ENCODE data around the gene ANKRD33.
A peak's percentile ranks its signal among the peaks of the same experiment; 100 is the strongest.

Gene ANKRD33

DNA sequence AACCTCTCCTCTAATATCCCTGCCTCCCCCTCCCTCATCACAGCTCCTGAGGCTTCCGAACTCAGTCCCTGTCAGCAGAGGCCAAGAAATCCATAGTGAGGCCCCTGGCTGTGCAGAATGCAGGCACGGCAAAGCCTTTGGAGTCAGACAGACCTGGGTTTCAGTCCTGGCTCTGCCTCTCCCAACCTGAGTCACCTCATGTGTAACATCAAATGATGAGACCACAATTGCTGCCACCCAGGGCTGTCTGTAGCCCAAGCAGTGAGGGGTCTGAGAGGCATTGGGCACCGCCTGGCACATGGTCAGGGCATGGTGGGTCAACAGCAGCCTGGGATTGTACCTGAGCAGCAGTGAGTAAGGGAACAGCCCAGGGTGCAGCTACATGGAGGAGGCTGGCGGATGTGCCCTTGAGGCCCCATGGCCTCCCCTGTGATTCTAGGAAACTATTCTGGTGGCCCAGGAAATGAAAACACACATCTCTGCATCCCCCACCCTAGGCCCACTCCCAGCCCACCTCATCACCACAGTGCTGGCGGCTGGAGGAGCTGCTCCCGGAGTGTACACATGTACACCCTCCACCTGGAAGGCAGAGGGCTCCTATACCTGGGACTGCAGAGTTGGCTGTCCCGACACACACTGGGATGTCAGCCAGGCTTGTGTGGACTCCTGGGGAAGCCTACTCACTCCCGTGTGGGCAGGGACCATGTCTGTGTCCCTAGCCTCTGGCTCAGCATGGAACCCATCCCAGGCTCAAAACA, 7.7 kb downstream of the ANKRD33 start:
- TF ChIP-seq, protein P1, sequence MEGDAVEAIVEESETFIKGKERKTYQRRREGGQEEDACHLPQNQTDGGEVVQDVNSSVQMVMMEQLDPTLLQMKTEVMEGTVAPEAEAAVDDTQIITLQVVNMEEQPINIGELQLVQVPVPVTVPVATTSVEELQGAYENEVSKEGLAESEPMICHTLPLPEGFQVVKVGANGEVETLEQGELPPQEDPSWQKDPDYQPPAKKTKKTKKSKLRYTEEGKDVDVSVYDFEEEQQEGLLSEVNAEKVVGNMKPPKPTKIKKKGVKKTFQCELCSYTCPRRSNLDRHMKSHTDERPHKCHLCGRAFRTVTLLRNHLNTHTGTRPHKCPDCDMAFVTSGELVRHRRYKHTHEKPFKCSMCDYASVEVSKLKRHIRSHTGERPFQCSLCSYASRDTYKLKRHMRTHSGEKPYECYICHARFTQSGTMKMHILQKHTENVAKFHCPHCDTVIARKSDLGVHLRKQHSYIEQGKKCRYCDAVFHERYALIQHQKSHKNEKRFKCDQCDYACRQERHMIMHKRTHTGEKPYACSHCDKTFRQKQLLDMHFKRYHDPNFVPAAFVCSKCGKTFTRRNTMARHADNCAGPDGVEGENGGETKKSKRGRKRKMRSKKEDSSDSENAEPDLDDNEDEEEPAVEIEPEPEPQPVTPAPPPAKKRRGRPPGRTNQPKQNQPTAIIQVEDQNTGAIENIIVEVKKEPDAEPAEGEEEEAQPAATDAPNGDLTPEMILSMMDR (IDR thresholded peaks at IDR 0.05; ENCODE audit: low read depth, low read length, missing control alignments): no peak
- no peak overlapping the region for H3K4me3 ChIP-seq (replicated peaks; ENCODE audit: low read depth, low read length)
- no peak for DNase-seq (ENCODE audit: extremely low read depth, low read depth)

DNA sequence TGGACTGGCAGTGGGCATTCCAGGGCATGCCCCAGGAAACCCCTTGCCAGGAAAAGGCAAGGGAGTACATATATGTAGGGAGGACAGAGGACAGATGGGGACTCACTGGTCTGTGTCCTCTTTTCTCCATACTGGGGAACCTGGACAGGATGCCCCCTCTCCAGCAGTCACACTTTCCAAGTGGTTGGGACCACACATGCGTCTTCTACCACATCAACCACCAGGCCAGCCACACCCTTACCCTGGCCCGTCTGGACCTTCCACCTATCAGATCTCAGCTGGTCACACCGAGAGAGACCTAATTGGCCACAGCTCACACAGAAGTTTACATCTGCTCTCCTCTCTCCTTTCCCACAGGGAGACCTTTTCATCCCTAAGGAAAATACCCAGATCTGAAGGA, 8.3 kb downstream of the ANKRD33 start:
- H3K4me3 ChIP-seq (replicated peaks; ENCODE audit: low read depth, low read length): no peak overlapping the region
- no peak for DNase-seq (ENCODE audit: extremely low read depth, low read depth)
- TF ChIP-seq, protein P1 (IDR thresholded peaks at IDR 0.05; ENCODE audit: low read depth, low read length, missing control alignments): no peak

DNA sequence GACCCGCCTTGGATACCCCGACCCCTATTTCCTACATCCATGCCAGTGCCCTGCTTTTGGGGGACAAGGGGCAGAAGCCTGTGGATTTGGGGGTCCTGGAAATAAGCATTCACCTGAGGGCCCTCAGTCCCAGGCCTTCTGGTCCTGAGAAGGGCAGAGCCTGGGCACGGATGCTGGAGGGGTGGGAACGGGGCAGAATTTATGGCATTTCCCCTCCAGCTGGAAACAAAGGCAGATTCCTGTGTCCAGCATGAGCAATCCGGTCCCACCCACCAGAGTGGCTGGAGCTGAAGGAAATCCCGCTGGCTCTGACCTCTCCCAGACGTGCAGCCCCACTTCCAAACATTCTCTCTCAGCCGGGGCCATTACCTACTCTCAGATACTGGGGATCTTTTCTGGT, 9.3 kb downstream of the ANKRD33 start:
- TF ChIP-seq, protein P1 (IDR thresholded peaks at IDR 0.05; ENCODE audit: low read depth, low read length, missing control alignments): no peak
- no peak for DNase-seq (ENCODE audit: extremely low read depth, low read depth)
- no peak overlapping the region for H3K4me3 ChIP-seq (replicated peaks; ENCODE audit: low read depth, low read length)

DNA sequence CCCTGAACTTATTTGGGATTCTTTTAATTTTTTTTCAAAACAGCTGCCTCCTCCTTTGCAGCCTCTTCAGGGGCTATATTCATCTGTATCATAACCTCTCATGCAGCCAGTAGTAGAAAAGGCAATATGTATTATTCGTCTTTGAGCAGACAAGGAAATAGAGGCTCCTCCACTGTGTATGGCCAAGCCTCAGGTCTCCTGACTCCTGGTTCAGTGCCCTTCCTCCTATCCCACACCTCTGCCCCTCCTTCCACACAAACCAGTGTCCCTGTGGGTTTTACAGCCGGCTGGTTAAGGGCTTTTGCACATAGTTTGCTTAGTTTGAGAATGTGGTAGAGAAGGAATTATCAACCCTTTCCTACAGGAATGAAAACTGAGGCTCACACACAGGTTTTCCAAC, 10.6 kb downstream of the ANKRD33 start:
- H3K4me3 ChIP-seq (replicated peaks; ENCODE audit: low read depth, low read length): no peak overlapping the region
- no peak for DNase-seq (ENCODE audit: extremely low read depth, low read depth)
- TF ChIP-seq, protein P1 (IDR thresholded peaks at IDR 0.05; ENCODE audit: low read depth, low read length, missing control alignments): no peak

DNA sequence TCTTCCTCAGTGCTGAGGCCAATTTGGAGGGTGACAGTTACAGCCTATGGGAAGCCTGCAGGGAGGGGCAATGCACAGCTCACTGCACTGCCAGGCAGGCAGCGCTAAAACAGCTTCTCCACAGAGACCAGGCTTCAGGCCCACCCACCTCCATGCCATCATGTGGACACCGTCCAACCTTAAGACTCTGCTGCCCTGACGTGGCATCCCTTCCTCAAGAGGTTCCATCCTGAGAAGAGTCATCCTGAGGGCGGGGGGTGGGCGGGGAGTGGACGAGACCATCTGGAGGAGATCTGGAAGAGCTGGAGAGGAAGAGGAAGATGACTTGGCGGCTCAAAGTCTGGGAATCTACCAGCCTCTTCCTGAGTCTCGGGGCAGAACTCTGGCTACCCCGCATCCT, 11.0 kb downstream of the ANKRD33 start:
- TF ChIP-seq, protein P1 (IDR thresholded peaks at IDR 0.05; ENCODE audit: low read depth, low read length, missing control alignments): no peak
- DNase-seq (ENCODE audit: extremely low read depth, low read depth): peak; percentile 71
- H3K4me3 ChIP-seq (replicated peaks; ENCODE audit: low read depth, low read length): no peak overlapping the region

DNA sequence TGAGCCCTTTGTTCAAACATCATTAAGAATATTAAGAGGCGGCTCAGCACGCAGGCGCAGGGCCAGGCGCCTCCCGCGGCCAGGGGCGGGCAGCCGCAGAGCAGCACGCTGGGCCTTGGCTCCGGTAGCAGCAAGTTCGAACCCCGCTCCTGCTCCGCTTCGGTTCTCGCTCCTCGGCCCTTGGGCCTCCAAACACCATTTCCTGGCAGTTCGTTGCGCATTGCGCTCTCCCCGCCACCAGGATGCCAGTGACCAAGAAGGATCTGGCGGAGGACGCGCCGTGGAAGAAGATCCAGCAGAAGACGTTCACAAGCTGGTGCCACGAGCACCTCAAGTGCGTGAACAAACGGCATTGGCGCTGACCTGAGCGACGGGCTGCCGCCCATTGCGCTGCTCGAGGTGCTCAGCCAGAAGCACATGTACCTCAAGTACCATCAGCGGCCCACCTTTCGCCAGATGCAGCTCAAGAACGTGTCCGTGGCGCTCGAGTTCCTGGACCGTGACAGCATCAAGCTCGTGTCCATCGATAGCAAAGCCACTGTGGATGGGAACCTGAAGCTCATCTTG, 12.5 kb downstream of the ANKRD33 start:
- DNase-seq (ENCODE audit: extremely low read depth, low read depth): no peak
- no peak overlapping the region for H3K4me3 ChIP-seq (replicated peaks; ENCODE audit: low read depth, low read length)
- TF ChIP-seq, protein P1 (IDR thresholded peaks at IDR 0.05; ENCODE audit: low read depth, low read length, missing control alignments): no peak

All from HFF-Myc (cell line).